ENCODE measurements around the gene RXFP2. TPM values are rescaled to one million over a fixed set of nuclear protein-coding genes. Genes with fewer than 3 reads are reported as not detected.

The RXFP2 gene
- total RNA-seq, 1 donor from 2014 or later, result 0.80 TPM

GRCh38 chr13:31719214-31719613 is 20.1 kb upstream of the RXFP2 start:
- DNase-seq (ENCODE audit: extremely low spot score, unreplicated experiment), result no peak

GRCh38 chr13:31722673-31723072 is 16.7 kb upstream of the RXFP2 start:
- H3K4me3 Mint-ChIP-seq, result peak overlapping the region; percentile 38
- TF ChIP-seq CTCF (conservative IDR thresholded peaks at IDR 0.05), result no peak
- no peaks in the 10 kb centered on the region for H3K27me3 Mint-ChIP-seq
- no peak for DNase-seq (ENCODE audit: extremely low spot score, unreplicated experiment)
- H3K36me3 Mint-ChIP-seq, result no peaks in the 10 kb centered on the region
- no peaks in the 10 kb centered on the region for H3K4me1 Mint-ChIP-seq (ENCODE audit: unreplicated experiment)
- no peaks in the 10 kb centered on the region for H3K9me3 Mint-ChIP-seq
- peak overlapping the region; percentile 10 for H3K27ac Mint-ChIP-seq

More at GRCh38 chr13:31719214-31719613, 20.1 kb upstream of the RXFP2 start:
- H3K27me3 Mint-ChIP-seq, result no peaks in the 10 kb centered on the region
- no peak overlapping the region for H3K27ac Mint-ChIP-seq
- no peaks in the 10 kb centered on the region for H3K36me3 Mint-ChIP-seq
- no peaks in the 10 kb centered on the region for H3K4me1 Mint-ChIP-seq (ENCODE audit: unreplicated experiment)
- H3K9me3 Mint-ChIP-seq, result no peaks in the 10 kb centered on the region
- no peak overlapping the region for H3K4me3 Mint-ChIP-seq
- TF ChIP-seq CTCF (conservative IDR thresholded peaks at IDR 0.05), result no peak

- Mint-ChIP-seq H3K27me3 (no peaks in the 10 kb centered on the region), H3K4me3 (no peak overlapping the region), H3K9me3 (no peaks in the 10 kb centered on the region), H3K36me3 (no peaks in the 10 kb centered on the region), H3K4me1 (ENCODE audit: unreplicated experiment) (no peaks in the 10 kb centered on the region), H3K27ac (no peak overlapping the region)
- TF ChIP-seq CTCF (conservative IDR thresholded peaks at IDR 0.05), result no peak
- DNase-seq (ENCODE audit: extremely low spot score, unreplicated experiment), result no peak
Measured at GRCh38 chr13:31725841-31726240, 13.5 kb upstream of the RXFP2 start.

- H3K9me3 Mint-ChIP-seq, result no peaks in the 10 kb centered on the region
- DNase-seq (ENCODE audit: extremely low spot score, unreplicated experiment), result no peak
- TF ChIP-seq CTCF (conservative IDR thresholded peaks at IDR 0.05), result no peak
- peaks cover 11% of the 10 kb centered on the region for H3K4me1 Mint-ChIP-seq (ENCODE audit: unreplicated experiment)
- H3K27ac Mint-ChIP-seq, result no peak overlapping the region
- no peaks in the 10 kb centered on the region for H3K36me3 Mint-ChIP-seq
- H3K4me3 Mint-ChIP-seq, result no peak overlapping the region
- H3K27me3 Mint-ChIP-seq, result peaks cover 6% of the 10 kb centered on the region
Measured at GRCh38 chr13:31731921-31732320, 7.4 kb upstream of the RXFP2 start.

- Mint-ChIP-seq H3K27ac (no peak overlapping the region), H3K36me3 (no peaks in the 10 kb centered on the region), H3K9me3 (no peaks in the 10 kb centered on the region), H3K4me1 (ENCODE audit: unreplicated experiment) (peaks cover 11% of the 10 kb centered on the region), H3K4me3 (no peak overlapping the region), H3K27me3 (peaks cover 6% of the 10 kb centered on the region)
- DNase-seq (ENCODE audit: extremely low spot score, unreplicated experiment), result no peak
- no peak for TF ChIP-seq CTCF (conservative IDR thresholded peaks at IDR 0.05)
Measured at GRCh38 chr13:31733066-31733465, 6.3 kb upstream of the RXFP2 start.

- no peak for TF ChIP-seq CTCF (conservative IDR thresholded peaks at IDR 0.05)
- Mint-ChIP-seq H3K4me1 (ENCODE audit: unreplicated experiment) (peaks cover 11% of the 10 kb centered on the region), H3K27me3 (peaks cover 6% of the 10 kb centered on the region), H3K9me3 (no peaks in the 10 kb centered on the region), H3K27ac (no peak overlapping the region), H3K4me3 (no peak overlapping the region), H3K36me3 (no peaks in the 10 kb centered on the region)
- DNase-seq (ENCODE audit: extremely low spot score, unreplicated experiment), result no peak
Measured at GRCh38 chr13:31733647-31734046, 5.7 kb upstream of the RXFP2 start.

All from type B pancreatic cell (in vitro differentiated cells).